Stimulated activated CD8-positive, alpha-beta memory T cell treated with anti-CD3 and anti-CD28 coated beads, Interleukin-4, amount 100 ng/mL, for 48 hours (primary cell): ENCODE data around the gene LPCAT4.
"Not testable (repeated sequence)": the region's sequence is repeated elsewhere in the genome, so short reads cannot be mapped to it uniquely, and the experiment has no call there.

ENCODE experiments used
- DNase-seq: peaks from one replicate; pipeline ENCODE4 v3.0.0-alpha.2; 2020

Gene LPCAT4

DNA sequence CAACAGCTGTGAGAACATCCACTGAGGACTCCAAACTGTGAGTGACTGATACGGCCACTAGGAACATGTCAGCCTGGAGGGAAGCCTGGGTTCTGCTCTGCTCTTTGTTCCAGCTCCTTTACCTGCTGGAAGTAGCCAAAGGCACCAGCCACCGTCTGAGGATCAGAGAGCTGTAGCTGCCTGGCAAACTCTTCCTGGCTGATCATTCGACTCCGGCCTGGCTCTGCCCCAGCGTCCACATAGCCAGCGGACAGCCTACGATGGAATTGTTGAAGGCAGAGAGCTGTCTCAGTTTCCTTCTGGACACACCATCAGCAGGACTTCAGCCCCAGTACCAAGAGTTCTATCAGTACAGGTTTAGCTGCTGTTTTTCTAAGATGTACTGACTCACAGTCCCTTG, 5.7 kb downstream of the LPCAT4 start:
- no peak for DNase-seq

- DNase-seq: no peak
These were observed 6.7 kb downstream of the LPCAT4 start for GRCh38 chr15:34360298-34360697.

GRCh38 chr15:34359416-34359815, 7.6 kb downstream of the LPCAT4 start:
- DNase-seq: no peak

- DNase-seq: no peak
These were observed 8.0 kb downstream of the LPCAT4 start for GRCh38 chr15:34358948-34359347.

- no peak for DNase-seq
These were observed 8.6 kb downstream of the LPCAT4 start for GRCh38 chr15:34358367-34358766.

- no peak for DNase-seq
These were observed 9.3 kb downstream of the LPCAT4 start for GRCh38 chr15:34357653-34358052.

- no peak for DNase-seq
These were observed 11.8 kb downstream of the LPCAT4 start for GRCh38 chr15:34355241-34355640.

DNA sequence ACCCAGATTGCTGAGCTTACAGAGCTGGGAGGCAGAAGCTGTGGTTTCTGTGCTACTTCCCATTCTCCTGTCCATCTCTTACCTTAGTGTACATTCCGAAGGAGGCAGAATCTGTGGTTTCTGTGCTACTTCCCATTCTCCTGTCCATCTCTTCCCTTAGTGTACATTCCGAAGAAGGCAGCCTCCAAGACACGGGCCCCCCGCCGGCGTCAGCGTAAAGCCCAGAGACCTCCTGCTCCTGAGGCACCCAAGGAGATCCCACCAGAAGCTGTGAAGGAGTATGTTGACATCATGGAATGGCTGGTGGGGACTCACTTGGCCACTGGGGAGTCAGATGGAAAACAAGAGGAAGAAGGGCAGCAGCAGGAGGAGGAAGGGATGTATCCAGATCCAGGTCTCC, 12.7 kb downstream of the LPCAT4 start:
- no peak for DNase-seq

GRCh38 chr15:34353627-34354026, 13.4 kb downstream of the LPCAT4 start:
- no peak for DNase-seq

DNA sequence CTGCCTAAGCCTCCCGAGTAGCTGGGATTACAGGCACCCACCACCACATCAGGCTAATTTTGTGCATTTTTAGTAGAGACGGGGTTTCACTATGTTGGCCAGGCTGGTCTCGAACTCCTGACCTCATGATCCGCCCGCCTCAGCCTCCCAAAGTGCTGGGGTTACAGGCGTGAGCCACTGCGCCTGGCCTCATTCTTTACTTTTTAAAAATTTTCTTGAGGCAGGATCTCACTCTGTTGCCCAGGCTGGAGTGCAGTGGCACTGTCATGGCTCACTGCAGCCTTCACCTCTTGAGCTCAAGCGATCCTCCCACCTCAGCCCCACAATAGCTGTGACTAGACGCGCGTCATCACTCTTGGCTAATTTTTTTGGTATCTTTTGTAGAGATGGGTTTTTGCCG, 14.0 kb downstream of the LPCAT4 start:
- DNase-seq: not testable (repeated sequence)

- DNase-seq: no peak
These were observed 17.2 kb downstream of the LPCAT4 start for GRCh38 chr15:34349769-34350168.

GRCh38 chr15:34348735-34349300, 18.2 kb downstream of the LPCAT4 start:
- no peak for DNase-seq

GRCh38 chr15:34347951-34348638, 18.9 kb downstream of the LPCAT4 start:
- no peak for DNase-seq

DNA sequence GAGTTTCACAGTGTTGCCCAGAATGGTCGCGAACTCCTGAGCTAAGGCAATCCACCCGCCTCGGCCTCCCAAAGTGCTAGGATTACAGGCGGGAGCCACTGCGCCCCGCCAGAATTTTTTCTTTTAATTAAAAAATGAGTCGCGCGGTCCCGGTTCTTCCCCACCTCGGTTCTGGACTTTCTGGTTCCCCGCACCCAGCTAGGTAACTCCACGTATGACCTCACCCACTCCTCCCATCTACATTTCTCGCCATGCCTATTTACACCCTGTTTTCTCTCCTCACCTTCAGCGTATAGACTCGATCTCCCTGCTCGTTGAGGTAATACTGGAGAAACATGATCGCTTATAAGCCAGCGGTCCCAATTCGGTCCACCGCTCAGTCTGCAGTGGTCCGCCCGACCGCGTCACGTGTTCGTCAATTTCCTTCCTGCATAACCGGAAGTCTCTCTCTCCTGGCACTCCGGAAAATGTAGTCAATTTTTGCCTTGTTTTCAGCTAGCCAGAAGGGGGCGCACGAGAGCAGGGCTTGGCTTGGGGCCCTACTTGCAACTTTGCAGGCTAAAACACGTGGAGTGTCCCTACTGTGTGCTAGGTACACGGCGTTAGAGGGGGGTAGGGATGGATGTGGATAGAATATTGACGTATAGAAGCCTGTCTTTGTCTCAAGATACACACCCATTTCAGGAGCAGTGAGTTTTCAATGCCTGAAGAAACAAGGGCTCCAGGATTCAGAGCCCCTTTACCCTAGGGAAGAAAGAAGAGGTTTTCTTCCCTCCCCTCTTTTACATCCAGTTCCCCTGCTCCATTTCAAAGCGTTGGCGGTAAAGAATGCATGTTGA, 24.0 kb downstream of the LPCAT4 start, which contains the start of the genes NOP10 and NUTM1:
TSS of gene NOP10 (minus strand) at position 400 of the 839 bp plus-strand sequence. CDS start at position 337, 63 bp downstream.
TSS of gene NUTM1 (plus strand) at position 579 of the 839 bp plus-strand sequence. CDS start 382 bp downstream, outside the sequence.
- peak; percentile 99 for DNase-seq

DNA sequence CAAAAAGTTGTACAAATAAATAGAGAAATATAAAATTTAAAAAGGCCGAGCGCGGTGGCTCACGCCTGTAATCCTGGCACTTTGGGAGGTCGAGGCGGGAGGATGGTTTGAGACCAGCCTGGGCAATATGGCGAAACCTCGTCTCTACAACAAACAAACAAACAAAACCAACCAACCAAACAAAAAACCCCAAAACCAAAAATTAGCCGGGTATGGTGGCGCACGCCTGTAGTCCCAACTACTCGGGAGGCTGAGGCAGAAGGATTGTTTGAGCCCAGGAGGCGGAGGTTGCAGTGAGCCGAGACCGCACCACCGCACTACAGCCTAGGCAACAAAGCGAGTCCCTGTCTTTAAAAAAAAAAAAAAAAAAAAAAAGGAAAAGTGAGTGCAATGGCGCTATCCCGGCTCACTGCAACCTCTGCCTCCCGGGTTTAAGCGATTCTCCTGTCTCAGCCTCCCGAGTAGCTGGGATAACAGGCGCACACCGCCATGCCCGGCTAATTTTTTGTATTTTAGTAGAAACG, 24.7 kb downstream of the LPCAT4 start:
- DNase-seq: not testable (repeated sequence)

- DNase-seq: no peak
These were observed 25.4 kb downstream of the LPCAT4 start for GRCh38 chr15:34341381-34342212.

- no peak for DNase-seq
These were observed 27.1 kb downstream of the LPCAT4 start for GRCh38 chr15:34339946-34340345.

DNA sequence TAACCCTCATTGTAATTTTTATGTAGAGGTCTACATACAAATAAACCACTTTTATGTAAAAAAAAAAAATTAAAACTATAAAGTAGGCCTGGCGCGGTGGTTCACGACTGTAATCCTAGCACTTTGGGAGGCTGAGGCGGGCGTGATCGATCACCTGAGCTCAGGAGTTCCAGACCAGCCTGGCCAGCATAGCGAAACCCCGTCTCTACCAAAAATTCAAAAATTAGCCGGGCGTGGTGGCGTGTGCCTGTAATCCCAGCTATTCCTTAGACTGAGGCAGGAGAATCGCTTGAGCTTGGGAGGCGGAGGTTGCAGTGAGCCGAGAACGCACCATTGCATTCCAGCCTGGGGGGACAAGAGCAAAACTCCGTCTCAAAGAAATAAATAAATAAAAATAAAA, 28.6 kb downstream of the LPCAT4 start:
- no peak for DNase-seq

DNA sequence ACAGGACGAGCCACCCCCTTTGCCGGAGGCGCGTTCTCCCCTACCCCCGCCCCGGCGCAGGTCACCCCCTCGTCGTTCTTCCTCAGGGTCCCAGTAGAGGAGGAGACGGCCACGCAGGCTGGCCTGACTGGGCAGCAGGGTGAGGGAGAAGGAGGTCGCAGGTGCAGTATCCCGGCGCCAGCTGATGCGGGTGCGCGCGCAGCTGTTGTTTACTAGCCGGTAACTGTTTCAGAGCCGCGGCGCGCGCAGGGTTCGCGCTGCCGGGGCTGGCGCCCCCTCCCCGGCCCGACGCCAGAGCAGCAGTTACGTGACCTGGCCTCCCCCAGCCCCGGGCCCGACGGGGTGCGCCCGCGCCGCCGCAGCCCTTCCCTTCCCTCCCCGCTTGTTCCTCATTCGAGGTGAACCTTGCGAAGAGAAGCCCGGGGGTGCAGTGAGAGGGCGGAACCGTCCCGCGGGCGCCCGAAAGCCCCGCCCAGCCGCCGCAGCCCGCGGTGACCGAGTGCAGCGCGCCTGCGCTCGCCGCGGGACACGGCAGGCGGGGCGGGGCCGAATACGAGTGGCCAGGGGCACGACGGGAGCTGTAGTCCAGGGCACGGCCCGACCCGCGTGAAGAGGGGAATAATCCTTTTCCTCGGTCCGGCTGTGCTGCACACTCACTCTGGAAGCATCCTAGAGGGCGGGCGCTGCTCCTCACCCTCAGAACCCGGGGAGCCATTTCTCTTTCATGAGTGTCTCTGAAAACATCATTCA, 29.3 kb downstream of the LPCAT4 start, which contains the start of gene SLC12A6:
TSS of gene SLC12A6 (minus strand) at position 225 of the 750 bp plus-strand sequence. CDS start 1,101 bp downstream, outside the sequence.
- peak; percentile 93 for DNase-seq

DNA sequence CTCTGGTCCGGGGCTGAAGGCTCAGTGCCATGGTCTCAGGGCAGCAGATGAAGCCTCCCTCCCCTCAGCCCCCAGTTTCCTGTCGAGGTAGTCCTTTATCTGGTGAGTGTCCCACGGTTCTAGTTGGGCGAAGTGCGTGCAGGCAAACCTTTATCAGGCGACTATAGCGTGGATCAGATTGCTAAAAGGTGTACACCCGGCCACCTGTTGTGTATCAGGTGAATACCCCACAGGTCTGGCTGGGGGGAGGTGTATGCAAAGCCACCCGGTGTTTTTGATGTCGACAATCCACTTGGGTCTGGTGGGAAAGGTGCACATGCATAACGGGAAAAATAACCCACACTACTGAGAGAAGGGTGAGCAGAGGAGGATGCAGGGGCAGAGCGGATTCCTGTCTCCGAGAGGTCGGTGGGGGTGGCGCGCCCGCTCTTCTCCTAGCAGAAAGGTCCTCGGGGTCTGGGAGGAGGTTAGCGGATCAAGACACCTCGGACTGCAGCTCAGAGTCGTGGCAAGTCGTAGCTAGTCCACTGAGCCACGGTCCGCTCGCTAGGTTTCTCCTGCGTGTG, 29.9 kb downstream of the LPCAT4 start:
- peak; percentile 50 for DNase-seq
